Measurements from ENCODE around the gene PADI4.
"Not testable (repeated sequence)": the region's sequence is repeated elsewhere in the genome, so short reads cannot be mapped to it uniquely, and the experiment has no call there.

Gene PADI4

GRCh38 chr1:17315542-17316130 lies 7.6 kb downstream of the PADI4 start:
- DNase-seq (ENCODE audit: low read depth): no peak

- no peak for DNase-seq (ENCODE audit: low read depth)
These were observed 8.7 kb downstream of the PADI4 start for GRCh38 chr1:17316704-17317103.

GRCh38 chr1:17318262-17318661 lies 10.3 kb downstream of the PADI4 start:
- DNase-seq (ENCODE audit: low read depth): no peak

- no peak for DNase-seq (ENCODE audit: low read depth)
These were observed 11.8 kb downstream of the PADI4 start for GRCh38 chr1:17319561-17320350.

- not testable (repeated sequence) for DNase-seq (ENCODE audit: low read depth)
These were observed 13.9 kb downstream of the PADI4 start for GRCh38 chr1:17321857-17322390.

GRCh38 chr1:17328855-17329254 lies 20.9 kb downstream of the PADI4 start:
- no peak for DNase-seq (ENCODE audit: low read depth)

- DNase-seq (ENCODE audit: low read depth): no peak
These were observed 21.6 kb downstream of the PADI4 start for GRCh38 chr1:17329610-17330009.

- DNase-seq (ENCODE audit: low read depth): no peak
These were observed 22.9 kb downstream of the PADI4 start for GRCh38 chr1:17330856-17331255.

- DNase-seq (ENCODE audit: low read depth): no peak
These were observed 25.1 kb downstream of the PADI4 start for GRCh38 chr1:17333081-17333480.

- DNase-seq (ENCODE audit: low read depth): peak; percentile 39
These were observed 28.1 kb downstream of the PADI4 start for GRCh38 chr1:17335821-17336710.

GRCh38 chr1:17338706-17339493 lies 30.9 kb downstream of the PADI4 start:
- DNase-seq (ENCODE audit: low read depth): no peak

GRCh38 chr1:17339521-17339920 lies 31.5 kb downstream of the PADI4 start:
- DNase-seq (ENCODE audit: low read depth): no peak

- DNase-seq (ENCODE audit: low read depth): no peak
These were observed 32.4 kb downstream of the PADI4 start for GRCh38 chr1:17340358-17340757.

GRCh38 chr1:17342014-17342441 lies 34.0 kb downstream of the PADI4 start:
- DNase-seq (ENCODE audit: low read depth): no peak

- DNase-seq (ENCODE audit: low read depth): not testable (repeated sequence)
These were observed 37.5 kb downstream of the PADI4 start for GRCh38 chr1:17345506-17345905.

GRCh38 chr1:17346046-17346789 lies 38.2 kb downstream of the PADI4 start:
- DNase-seq (ENCODE audit: low read depth): no peak

GRCh38 chr1:17347769-17348592 lies 40.0 kb downstream of the PADI4 start:
- DNase-seq (ENCODE audit: low read depth): no peak

- DNase-seq (ENCODE audit: low read depth): no peak
These were observed 40.7 kb downstream of the PADI4 start for GRCh38 chr1:17348593-17349234.

GRCh38 chr1:17350083-17350482 lies 42.1 kb downstream of the PADI4 start:
- DNase-seq (ENCODE audit: low read depth): no peak
